Dendritic cell treated with granulocyte-macrophage colony-stimulating factor and Interleukin-4, amounts not matched to agents 40 ng/mL and 50 ng/mL, for 4 days (primary cell): ENCODE results near the gene ZBTB7A.
A peak's percentile ranks its signal among the peaks of the same experiment; 100 is the strongest.

Experiments
- H3K27ac Mint-ChIP-seq: one replicate; pipeline ENCODE4 v1.8.0; 2022; ENCODE audit warnings: mild to moderate bottlenecking, mixed read lengths
- H3K27me3 Mint-ChIP-seq: one replicate; pipeline ENCODE4 v1.8.0; 2022; ENCODE audit warnings: mild to moderate bottlenecking, mixed read lengths
- H3K36me3 Mint-ChIP-seq: one replicate; pipeline ENCODE4 v1.8.0; 2022; ENCODE audit warnings: low read depth, mixed read lengths
- H3K4me1 Mint-ChIP-seq: one replicate; pipeline ENCODE4 v1.8.0; 2022; ENCODE audit warnings: low read depth, mixed read lengths
- H3K4me3 Mint-ChIP-seq: one replicate; pipeline ENCODE4 v1.8.0; 2022; ENCODE audit warnings: mild to moderate bottlenecking, moderate library complexity, mixed read lengths
- H3K9me3 Mint-ChIP-seq: one replicate; pipeline ENCODE4 v1.8.0; 2022; ENCODE audit warnings: mixed read lengths
- intact Hi-C: fragments of 100-400 bp; cut with micrococcal nuclease; formaldehyde crosslinking; loops from one replicate; pipeline ENCODE4 v1.15.0; 2022

Gene ZBTB7A

GRCh38 chr19:4051175-4052101 lies 15.3 kb downstream of the ZBTB7A start:
- Mint-ChIP-seq H3K4me1 (peaks cover 62% of the 10 kb centered on the region), H3K4me3 (no peak overlapping the region), H3K27ac (peak overlapping the region; percentile 77), H3K27me3 (no peaks in the 10 kb centered on the region), H3K36me3 (peaks cover 100% of the 10 kb centered on the region), H3K9me3 (no peaks in the 10 kb centered on the region)
- intact Hi-C loops = loop anchor here (10.0 kb wide), 1 partner anchor 133 kb away; the partner anchor contains the start of genes ANKRD24 and SIRT6

- H3K4me1 Mint-ChIP-seq = peaks cover 54% of the 10 kb centered on the region
- H3K27ac Mint-ChIP-seq = peak overlapping the region; percentile 2
- H3K4me3 Mint-ChIP-seq = no peak overlapping the region
- peaks cover 100% of the 10 kb centered on the region for H3K36me3 Mint-ChIP-seq
- H3K27me3 Mint-ChIP-seq = no peaks in the 10 kb centered on the region
- H3K9me3 Mint-ChIP-seq = no peaks in the 10 kb centered on the region
- intact Hi-C loops = no loop called here
Measured at GRCh38 chr19:4049432-4049831, 17.3 kb downstream of the ZBTB7A start.

GRCh38 chr19:4046946-4047683 lies 19.6 kb downstream of the ZBTB7A start:
- intact Hi-C loops = no loop called here
- Mint-ChIP-seq H3K27me3 (no peaks in the 10 kb centered on the region), H3K9me3 (no peaks in the 10 kb centered on the region), H3K36me3 (peaks cover 100% of the 10 kb centered on the region), H3K4me1 (peaks cover 43% of the 10 kb centered on the region), H3K27ac (no peak overlapping the region), H3K4me3 (no peak overlapping the region)

- H3K27me3 Mint-ChIP-seq = no peaks in the 10 kb centered on the region
- H3K36me3 Mint-ChIP-seq = peaks cover 100% of the 10 kb centered on the region
- H3K4me3 Mint-ChIP-seq = no peak overlapping the region
- peaks cover 35% of the 10 kb centered on the region for H3K4me1 Mint-ChIP-seq
- intact Hi-C loops = no loop called here
- no peaks in the 10 kb centered on the region for H3K9me3 Mint-ChIP-seq
- no peak overlapping the region for H3K27ac Mint-ChIP-seq
Measured at GRCh38 chr19:4046362-4046691, 20.4 kb downstream of the ZBTB7A start.

GRCh38 chr19:4045597-4046361 lies 20.9 kb downstream of the ZBTB7A start:
- H3K27ac Mint-ChIP-seq = no peak overlapping the region
- intact Hi-C loops = no loop called here

GRCh38 chr19:4044990-4045465 lies 21.7 kb downstream of the ZBTB7A start:
- no peaks in the 10 kb centered on the region for H3K27me3 Mint-ChIP-seq
- peaks cover 25% of the 10 kb centered on the region for H3K4me1 Mint-ChIP-seq
- intact Hi-C loops = no loop called here
- H3K4me3 Mint-ChIP-seq = no peak overlapping the region
- no peak overlapping the region for H3K27ac Mint-ChIP-seq
- peaks cover 100% of the 10 kb centered on the region for H3K36me3 Mint-ChIP-seq
- H3K9me3 Mint-ChIP-seq = no peaks in the 10 kb centered on the region

More at GRCh38 chr19:4045597-4046361, 20.9 kb downstream of the ZBTB7A start:
- peaks cover 31% of the 10 kb centered on the region for H3K4me1 Mint-ChIP-seq
- H3K4me3 Mint-ChIP-seq = no peak overlapping the region
- peaks cover 100% of the 10 kb centered on the region for H3K36me3 Mint-ChIP-seq
- H3K9me3 Mint-ChIP-seq = no peaks in the 10 kb centered on the region
- H3K27me3 Mint-ChIP-seq = no peaks in the 10 kb centered on the region

GRCh38 chr19:4043966-4044715 lies 22.6 kb downstream of the ZBTB7A start:
- peaks cover 94% of the 10 kb centered on the region for H3K36me3 Mint-ChIP-seq
- intact Hi-C loops = no loop called here
- no peaks in the 10 kb centered on the region for H3K27me3 Mint-ChIP-seq
- no peak overlapping the region for H3K27ac Mint-ChIP-seq
- H3K4me3 Mint-ChIP-seq = no peak overlapping the region
- H3K4me1 Mint-ChIP-seq = peaks cover 16% of the 10 kb centered on the region
- no peaks in the 10 kb centered on the region for H3K9me3 Mint-ChIP-seq

GRCh38 chr19:4043401-4043800 lies 23.3 kb downstream of the ZBTB7A start:
- intact Hi-C loops = no loop called here
- Mint-ChIP-seq H3K4me1 (peaks cover 16% of the 10 kb centered on the region), H3K27me3 (no peaks in the 10 kb centered on the region), H3K36me3 (peaks cover 87% of the 10 kb centered on the region), H3K27ac (no peak overlapping the region), H3K4me3 (no peak overlapping the region), H3K9me3 (no peaks in the 10 kb centered on the region)

GRCh38 chr19:4042731-4043082 lies 24.0 kb downstream of the ZBTB7A start:
- H3K9me3 Mint-ChIP-seq = no peaks in the 10 kb centered on the region
- H3K27ac Mint-ChIP-seq = no peak overlapping the region
- H3K4me3 Mint-ChIP-seq = no peak overlapping the region
- H3K36me3 Mint-ChIP-seq = peaks cover 80% of the 10 kb centered on the region
- no peaks in the 10 kb centered on the region for H3K27me3 Mint-ChIP-seq
- intact Hi-C loops = no loop called here
- peaks cover 16% of the 10 kb centered on the region for H3K4me1 Mint-ChIP-seq

GRCh38 chr19:4042064-4042730 lies 24.5 kb downstream of the ZBTB7A start:
- peaks cover 16% of the 10 kb centered on the region for H3K4me1 Mint-ChIP-seq
- H3K36me3 Mint-ChIP-seq = peaks cover 75% of the 10 kb centered on the region
- intact Hi-C loops = no loop called here
- H3K27me3 Mint-ChIP-seq = no peaks in the 10 kb centered on the region
- H3K4me3 Mint-ChIP-seq = no peak overlapping the region
- H3K9me3 Mint-ChIP-seq = no peaks in the 10 kb centered on the region
- no peak overlapping the region for H3K27ac Mint-ChIP-seq

- H3K27me3 Mint-ChIP-seq = no peaks in the 10 kb centered on the region
- H3K9me3 Mint-ChIP-seq = no peaks in the 10 kb centered on the region
- H3K4me1 Mint-ChIP-seq = peaks cover 14% of the 10 kb centered on the region
- no peak overlapping the region for H3K4me3 Mint-ChIP-seq
- intact Hi-C loops = no loop called here
- H3K36me3 Mint-ChIP-seq = peaks cover 53% of the 10 kb centered on the region
- H3K27ac Mint-ChIP-seq = no peak overlapping the region
Measured at GRCh38 chr19:4038661-4039423, 27.9 kb downstream of the ZBTB7A start.

GRCh38 chr19:4038057-4038456 lies 28.6 kb downstream of the ZBTB7A start:
- no peak overlapping the region for H3K27ac Mint-ChIP-seq
- H3K36me3 Mint-ChIP-seq = peaks cover 53% of the 10 kb centered on the region
- H3K9me3 Mint-ChIP-seq = no peaks in the 10 kb centered on the region
- H3K27me3 Mint-ChIP-seq = no peaks in the 10 kb centered on the region
- peaks cover 14% of the 10 kb centered on the region for H3K4me1 Mint-ChIP-seq
- intact Hi-C loops = no loop called here
- no peak overlapping the region for H3K4me3 Mint-ChIP-seq
